Stimulated activated CD4-positive, alpha-beta T cell treated with anti-CD3 and anti-CD28 coated beads, TNF-alpha, amount 100 ng/mL, for 1 hour (primary cell): ENCODE measurements around the gene COX5A.
"Not testable (repeated sequence)": the region's sequence is repeated elsewhere in the genome, so short reads cannot be mapped to it uniquely, and the experiment has no call there.

Experiments
- DNase-seq, 3 donors: peaks; one replicate each; pipeline ENCODE4 v3.0.0-alpha.2; 2020; ENCODE audit warnings: low read depth in 3 of 3, low spot score in 1 of 3

COX5A gene

GRCh38 chr15:74955796-74956647 is 18.1 kb upstream of the COX5A start:
- peak in 2 of 3 donors; percentile 26 to 56 for DNase-seq

GRCh38 chr15:74955017-74955416 is 17.1 kb upstream of the COX5A start:
- no peak for DNase-seq

GRCh38 chr15:74954515-74954914 is 16.6 kb upstream of the COX5A start:
- DNase-seq: no peak

DNA sequence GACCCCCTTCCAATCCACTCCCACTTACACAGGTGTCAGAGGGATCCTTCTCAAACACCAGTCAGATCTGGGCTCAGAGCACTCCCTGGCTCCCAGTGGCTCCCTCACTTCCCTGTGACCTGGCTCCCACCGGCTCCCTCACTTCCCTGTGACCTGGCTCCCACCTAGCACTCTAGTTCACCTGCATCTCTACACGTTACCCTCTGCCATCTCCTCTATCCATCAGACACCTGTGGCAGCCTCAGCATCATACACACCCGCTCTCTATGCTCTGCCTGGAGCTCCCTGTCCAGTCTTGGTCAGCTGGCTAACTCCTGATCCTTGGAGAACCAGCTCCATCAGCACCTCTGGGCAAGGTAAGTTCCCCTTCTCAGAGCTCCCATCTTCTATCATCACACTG is 13.1 kb upstream of the COX5A start:
- no peak for DNase-seq

DNA sequence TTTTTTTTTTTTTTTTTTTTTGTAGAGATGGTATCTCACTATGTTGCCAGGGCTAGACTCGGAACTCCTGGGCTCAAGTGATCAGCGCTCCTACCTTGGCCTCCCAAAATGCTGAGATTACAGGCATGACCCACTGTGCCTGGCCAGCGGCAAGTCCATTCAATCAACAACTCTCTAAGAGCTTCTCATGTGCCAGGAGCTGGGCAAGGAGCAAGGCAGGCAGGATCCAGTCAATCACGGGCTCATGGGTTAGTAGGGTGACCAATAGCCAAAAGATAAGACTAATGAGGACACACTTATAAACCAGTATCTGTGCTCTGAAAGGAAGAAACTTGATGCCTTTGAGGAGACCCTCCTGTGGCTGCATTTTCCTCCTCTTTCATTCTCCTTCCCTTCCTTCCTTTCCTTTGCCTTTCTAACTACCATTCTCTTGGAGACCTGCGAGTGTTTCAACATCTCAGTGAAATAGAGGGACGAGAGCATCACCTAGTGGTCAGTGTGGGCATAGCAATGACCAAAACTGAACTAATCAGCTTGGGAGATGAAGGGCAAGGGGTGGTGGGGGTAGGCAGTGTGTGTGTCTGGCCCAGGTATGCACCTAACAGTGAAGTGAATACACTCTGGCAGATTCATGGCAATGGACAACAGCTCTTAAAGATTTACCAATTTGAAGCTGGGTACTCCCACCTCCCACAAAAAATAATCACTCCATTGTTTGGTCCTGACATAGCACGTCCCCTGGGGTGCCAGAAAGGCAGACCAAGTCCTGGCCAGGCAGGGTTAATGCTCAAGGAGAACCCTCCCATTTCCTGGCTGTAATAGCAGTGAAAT is 12.4 kb upstream of the COX5A start:
- peak; percentile 46 to 64 (median 63) for DNase-seq

GRCh38 chr15:74937272-74937589 is 642 bp downstream of the COX5A start:
- no peak for DNase-seq

DNA sequence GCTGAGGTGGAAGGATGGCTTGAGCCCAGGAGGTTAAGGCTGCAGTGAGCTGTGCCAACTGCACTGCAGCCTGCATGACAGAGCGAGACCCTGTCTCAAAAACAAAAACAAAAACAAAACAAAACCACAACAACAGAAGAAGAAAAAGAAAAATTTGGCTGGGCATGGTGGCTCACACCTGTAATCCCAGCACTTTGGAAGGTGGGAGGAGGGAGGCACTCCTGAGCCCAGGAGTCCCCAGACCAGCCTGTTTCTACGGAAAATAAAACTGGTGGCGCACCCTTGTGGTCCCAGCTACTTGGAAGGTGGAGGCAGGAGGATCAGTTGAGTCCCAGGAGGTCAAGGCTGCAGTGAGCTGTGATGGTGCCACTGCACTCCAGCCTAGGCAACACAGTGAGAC is 2.7 kb downstream of the COX5A start:
- not testable (repeated sequence) for DNase-seq

DNA sequence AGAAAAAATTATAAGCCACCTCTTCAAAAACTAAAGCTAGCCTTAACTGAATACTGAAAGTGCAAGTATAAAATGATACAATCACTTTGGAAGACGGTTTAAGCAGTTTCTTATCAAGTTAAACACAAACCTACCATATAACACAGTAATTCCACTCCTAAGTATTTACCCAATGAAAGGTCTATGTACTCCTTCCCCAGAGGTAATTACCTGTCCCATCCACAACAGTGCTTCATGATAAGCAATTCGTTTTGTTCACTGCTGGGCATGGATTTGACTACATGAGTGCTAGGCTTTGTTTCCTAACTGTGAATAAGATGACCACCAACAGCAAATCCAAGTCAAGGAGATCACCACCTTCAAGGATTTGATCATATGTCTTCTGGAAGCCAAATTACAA is 4.3 kb downstream of the COX5A start:
- DNase-seq: no peak

- no peak for DNase-seq
These were observed 9.1 kb downstream of the COX5A start for GRCh38 chr15:74928771-74929198.

GRCh38 chr15:74924525-74924924 is 13.3 kb downstream of the COX5A start:
- DNase-seq: no peak

DNA sequence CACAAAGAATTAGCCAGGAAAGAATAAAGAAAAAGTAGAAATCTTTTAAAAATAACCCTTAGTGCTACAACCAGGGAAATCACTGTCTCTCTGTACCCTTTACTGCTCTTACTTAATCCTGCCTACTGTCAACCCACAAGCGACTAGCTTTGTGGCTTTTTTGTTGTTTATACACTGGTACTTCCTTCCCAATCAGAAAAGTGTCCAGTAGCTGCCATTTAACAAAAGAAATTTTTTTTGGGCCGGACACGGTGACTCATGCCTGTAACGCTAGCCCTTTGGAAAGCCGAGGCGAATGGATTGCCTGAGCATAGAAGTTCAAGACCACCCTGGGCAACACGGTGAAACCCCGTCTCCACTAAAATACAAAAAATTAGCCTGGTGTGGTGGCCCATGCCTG is 17.4 kb downstream of the COX5A start:
- DNase-seq: no peak

- DNase-seq: no peak
These were observed 20.2 kb downstream of the COX5A start for GRCh38 chr15:74917676-74918075.

- DNase-seq: not testable (repeated sequence)
These were observed 24.1 kb downstream of the COX5A start for GRCh38 chr15:74913799-74914198.

DNA sequence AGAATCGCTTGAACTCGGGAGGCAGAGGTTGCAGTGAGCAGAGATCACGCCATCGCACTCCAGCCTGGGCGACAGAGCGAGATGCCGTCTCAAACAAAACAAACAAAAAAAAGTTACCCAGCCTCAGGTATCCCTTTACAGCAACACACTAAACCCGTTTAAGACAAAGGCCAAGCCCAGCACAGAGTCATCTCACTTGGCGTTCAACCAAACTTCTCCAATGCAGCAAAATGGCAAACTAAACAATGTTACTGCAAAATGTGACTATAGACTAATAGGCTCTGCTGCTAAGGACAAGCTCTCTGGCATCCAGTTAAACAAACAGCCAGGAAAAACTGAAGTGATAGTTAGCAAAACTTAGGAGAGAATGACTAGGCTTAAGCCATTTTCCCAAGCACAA is 24.8 kb downstream of the COX5A start:
- DNase-seq: no peak

- no peak for DNase-seq
These were observed 29.2 kb downstream of the COX5A start for GRCh38 chr15:74908635-74909034.

- no peak for DNase-seq
These were observed 30.6 kb downstream of the COX5A start for GRCh38 chr15:74907163-74907870.

DNA sequence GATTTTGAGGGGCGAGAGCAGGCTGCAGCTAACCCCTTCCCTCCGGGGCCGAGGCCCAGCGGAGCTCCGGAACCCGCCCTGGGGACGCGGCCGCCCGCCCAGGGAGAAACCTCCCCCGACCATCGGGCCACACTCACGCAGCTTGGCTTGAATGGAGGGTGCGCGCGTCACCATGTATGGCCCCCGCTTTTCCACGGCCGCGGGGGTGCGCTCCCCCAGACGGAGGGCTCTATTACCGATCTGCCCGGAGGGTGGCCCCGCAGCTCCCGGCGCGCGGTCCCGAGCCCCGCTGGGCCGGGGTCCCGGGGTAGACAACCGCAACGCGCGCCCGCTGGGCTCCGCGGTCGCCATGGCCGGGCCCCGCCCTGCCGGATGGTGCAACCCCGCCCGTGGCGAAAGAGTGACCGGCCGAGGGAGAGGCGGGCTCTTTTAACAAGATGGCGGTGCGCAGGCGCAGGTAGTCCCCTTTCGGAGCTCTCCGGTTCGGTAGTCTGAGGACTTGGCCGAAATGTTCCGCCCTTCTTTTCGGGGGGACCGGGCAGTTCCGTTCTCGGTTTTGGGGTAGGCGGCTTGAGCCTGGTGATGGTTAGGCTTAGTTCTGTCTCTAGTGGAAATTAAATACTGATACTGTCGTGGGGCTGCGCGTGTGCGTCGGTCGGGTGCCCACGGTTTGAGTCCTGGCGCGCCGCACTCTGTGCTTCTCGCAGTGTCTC is 31.3 kb downstream of the COX5A start, which contains the start of gene FAM219B:
TSS of gene FAM219B (minus strand) at position 402 of the 713 bp plus-strand sequence. CDS start at position 351, 51 bp downstream.
- peak; percentile 30 to 63 (median 34) for DNase-seq

DNA sequence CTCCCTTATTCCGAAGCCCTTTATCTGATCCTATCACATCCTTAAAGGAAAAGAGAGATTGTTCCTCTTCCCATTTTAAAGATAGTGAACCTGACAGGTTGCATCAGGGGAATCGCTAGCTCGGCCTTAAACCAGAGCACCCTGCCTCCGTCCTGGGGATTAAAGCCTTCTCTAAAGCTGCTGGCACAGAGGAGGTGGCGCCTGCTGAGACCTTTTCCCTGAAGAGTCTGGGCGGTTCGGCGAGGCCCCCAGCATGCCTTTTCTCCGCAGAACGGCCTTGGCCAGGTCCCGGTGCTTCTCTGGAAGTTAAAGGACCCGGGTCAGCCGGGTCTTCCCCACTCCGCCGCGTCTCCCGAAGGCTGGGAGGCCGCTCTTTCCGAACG is 31.8 kb downstream of the COX5A start:
- DNase-seq: no peak

DNA sequence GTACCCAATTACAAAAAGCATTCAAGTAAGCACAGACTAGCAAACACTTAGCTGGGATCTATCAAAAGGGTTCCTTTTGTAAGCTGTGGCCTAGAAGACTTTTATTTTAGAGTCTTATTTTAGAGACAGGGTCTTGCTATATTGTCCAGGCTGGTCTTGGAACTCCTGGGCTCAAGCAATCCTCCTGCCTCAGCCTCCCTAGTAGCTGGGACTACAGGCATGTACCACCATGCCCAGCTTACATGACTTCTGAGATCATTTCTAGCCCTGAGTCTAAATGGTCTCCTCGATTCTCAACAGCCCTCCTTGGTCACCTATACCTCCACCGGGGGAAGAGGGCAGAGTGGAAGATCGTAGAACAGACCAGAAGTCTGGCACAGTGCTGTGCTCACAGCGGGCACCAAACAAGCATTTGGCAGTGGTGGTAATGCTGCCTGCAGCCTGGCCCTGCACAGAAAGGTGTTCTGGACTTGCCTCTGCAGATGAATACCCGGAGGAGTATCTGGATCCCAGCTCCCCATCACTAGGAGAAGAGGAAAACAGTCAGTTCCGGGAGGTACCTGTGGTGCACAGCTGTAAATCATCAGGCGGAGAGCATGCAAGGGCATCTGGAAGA is 33.6 kb downstream of the COX5A start:
- DNase-seq: no peak

DNA sequence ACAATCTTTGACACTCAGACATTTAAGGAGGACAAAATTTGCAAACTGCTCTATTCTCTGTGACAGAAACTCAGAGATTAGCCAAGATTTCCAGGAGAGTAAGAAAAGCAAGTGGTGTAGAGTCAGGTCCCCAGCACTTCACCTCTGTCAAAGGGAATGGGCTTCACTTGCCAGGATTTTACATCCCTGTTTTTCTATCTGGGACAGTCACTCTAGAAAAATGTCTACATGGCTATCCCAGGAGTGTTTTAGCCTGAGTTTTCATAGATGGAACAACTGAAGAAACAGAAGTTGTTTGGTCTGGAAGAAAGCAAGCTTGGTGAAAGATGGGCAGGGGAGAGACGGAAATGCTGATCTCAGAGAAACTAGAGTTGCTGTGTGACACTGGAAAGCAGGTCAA is 34.2 kb downstream of the COX5A start:
- no peak for DNase-seq
